T-helper 2 cell treated with Interferon-gamma antibody and Interleukin-4, amounts not matched to agents 100 ng/mL and 5 ng/mL, for 36 hours (primary cell): Measurements from ENCODE around the gene SEPHS1. TPM values are rescaled to one million over a fixed set of nuclear protein-coding genes. Genes with fewer than 3 reads are reported as not detected.
"Not testable (repeated sequence)": the region's sequence is repeated elsewhere in the genome, so short reads cannot be mapped to it uniquely, and the experiment has no call there.

Source experiments
- intact Hi-C: fragments of 100-400 bp; cut with micrococcal nuclease; formaldehyde crosslinking; loops from one replicate; pipeline ENCODE4 v1.15.1; 2023
- total RNA-seq: library from RNA; stranded (reverse); gene quantifications from 2 replicates; pipeline ENCODE4 v1.2.3, GENCODE V29; 2022

SEPHS1 gene
- 54.2 and 61.7 TPM in 2 replicates for total RNA-seq

GRCh38 chr10:13348216-13349017 is at the start of gene SEPHS1:
SEPHS1 (minus strand) TSS chr10:13348293; CDS start chr10:13344950, 3,343 bp downstream.
- intact Hi-C loops: loop anchor here (1.0 to 5.0 kb wide), 3 partner anchors 187 to 1216 kb away; partner anchors contain the start of genes MCM10 and OPTN

GRCh38 chr10:13397052-13397451 is 49.0 kb upstream of the SEPHS1 start:
- intact Hi-C loops: no loop called here

GRCh38 chr10:13396369-13396768 is 48.3 kb upstream of the SEPHS1 start:
- intact Hi-C loops: no loop called here

- intact Hi-C loops: no loop called here
Measured at GRCh38 chr10:13395540-13395939, 47.4 kb upstream of the SEPHS1 start.

- intact Hi-C loops: no loop called here
Measured at GRCh38 chr10:13393640-13394039, 45.5 kb upstream of the SEPHS1 start.

- intact Hi-C loops: no loop called here
Measured at GRCh38 chr10:13392701-13393100, 44.6 kb upstream of the SEPHS1 start.

- intact Hi-C loops: no loop called here
Measured at GRCh38 chr10:13390604-13391522, 42.8 kb upstream of the SEPHS1 start.

GRCh38 chr10:13388478-13389230 is 40.6 kb upstream of the SEPHS1 start:
- intact Hi-C loops: no loop called here

- intact Hi-C loops: no loop called here
Measured at GRCh38 chr10:13386021-13386420, 37.9 kb upstream of the SEPHS1 start.

- intact Hi-C loops: no loop called here
Measured at GRCh38 chr10:13383399-13383761, 35.3 kb upstream of the SEPHS1 start.

GRCh38 chr10:13382703-13383398 is 34.8 kb upstream of the SEPHS1 start:
- intact Hi-C loops: no loop called here

- intact Hi-C loops: not testable (repeated sequence)
Measured at GRCh38 chr10:13379061-13379460, 31.0 kb upstream of the SEPHS1 start.

- intact Hi-C loops: no loop called here
Measured at GRCh38 chr10:13376746-13377145, 28.7 kb upstream of the SEPHS1 start.

GRCh38 chr10:13376297-13376696 is 28.2 kb upstream of the SEPHS1 start:
- intact Hi-C loops: no loop called here

GRCh38 chr10:13375791-13376190 is 27.7 kb upstream of the SEPHS1 start:
- intact Hi-C loops: no loop called here

- intact Hi-C loops: no loop called here
Measured at GRCh38 chr10:13373644-13374043, 25.6 kb upstream of the SEPHS1 start.

GRCh38 chr10:13372524-13372923 is 24.4 kb upstream of the SEPHS1 start:
- intact Hi-C loops: loop anchor here (1.0 kb wide), 3 partner anchors 68 to 406 kb away; partner anchors contain the start of gene PRPF18

- intact Hi-C loops: loop anchor here (1.0 kb wide), 3 partner anchors 68 to 406 kb away; partner anchors contain the start of gene PRPF18
Measured at GRCh38 chr10:13371897-13372470, 23.9 kb upstream of the SEPHS1 start.

GRCh38 chr10:13366891-13367290 is 18.8 kb upstream of the SEPHS1 start:
- intact Hi-C loops: no loop called here

GRCh38 chr10:13365831-13366230 is 17.7 kb upstream of the SEPHS1 start:
- intact Hi-C loops: no loop called here
